Tibial nerve (tissue), 4 donors: ENCODE data around the gene DHRS13.

Source experiments
- CTCF ChIP-seq, 5 experiments: fragments of 200-600 bp in 3 of 5; fragments of 450-650 bp in 2 of 5; sonication (generic) in 3 of 5; IDR thresholded peaks; one replicate each; pipeline ENCODE4 v1.5.1; 2016 to 2019; ENCODE audit warnings: antibody characterized with exemption in 5 of 5, mild to moderate bottlenecking in 3 of 5, moderate library complexity in 2 of 5
- EP300 ChIP-seq, 2 donors: sonication (generic); formaldehyde crosslinking; IDR thresholded peaks; one replicate each; pipeline ENCODE4 v1.6.1; 2017; ENCODE audit warnings: antibody characterized with exemption in 2 of 2, mild to moderate bottlenecking in 1 of 2
- POLR2A ChIP-seq, 2 donors: fragments of 450-650 bp; IDR thresholded peaks; one replicate each; pipeline ENCODE4 v1.6.1; 2017; ENCODE audit warnings: antibody characterized with exemption in 2 of 2, mild to moderate bottlenecking in 2 of 2, moderate library complexity in 2 of 2

GRCh38 chr17:28856028-28856574 is 46.8 kb downstream of the DHRS13 start:
- TF ChIP-seq CTCF (IDR thresholded peaks at IDR 0.05) (no peak), POLR2A (IDR thresholded peaks at IDR 0.05) (no peak), EP300 (IDR thresholded peaks at IDR 0.05) (no peak)
